ENCODE results near the gene DEFB119. TPM values are rescaled to one million over a fixed set of nuclear protein-coding genes. Genes with fewer than 3 reads are reported as not detected.

Gene DEFB119
- total and polyA plus RNA-seq, 2 donors (not counting 1 experiment from before 2014, with no cell fraction given), result not detected

DNA sequence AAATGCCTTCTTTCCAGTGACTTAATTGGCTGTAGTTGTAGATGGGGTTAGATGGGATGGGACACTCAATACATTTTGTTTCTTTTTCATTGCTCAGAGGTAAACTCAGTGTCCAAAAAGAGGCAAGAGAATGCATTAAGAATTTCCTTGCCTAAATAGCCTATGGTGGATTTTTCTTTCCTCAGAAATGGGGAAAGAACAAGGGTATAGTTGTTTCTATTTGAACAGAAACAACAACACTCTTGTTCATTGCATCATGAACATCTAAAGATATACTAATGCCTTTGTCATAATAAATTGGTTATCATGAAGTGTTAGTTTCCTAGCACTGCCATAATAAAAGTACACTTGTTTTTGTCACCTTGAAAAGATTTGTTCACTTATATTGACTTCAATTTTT lies 35.4 kb upstream of the DEFB119 start:
- H2AFZ ChIP-seq (ENCODE audit: low read length), result no peak overlapping the region
- no peak overlapping the region for H3K4me2 ChIP-seq (ENCODE audit: extremely low read depth, insufficient read depth, low read length)
- H4K20me1 ChIP-seq (ENCODE audit: control insufficient read depth, extremely low read depth, insufficient read depth, low read length), result no peaks in the 10 kb centered on the region
- no peak overlapping the region for H3K9ac ChIP-seq (ENCODE audit: insufficient read depth, low read length)
- no peak overlapping the region for H3K4me3 ChIP-seq (replicated peaks in 1 of 4; ENCODE audit: control extremely low read depth in 1 of 4, insufficient read depth in 1 of 4, low read depth in 3 of 4, low read length in 4 of 4)
- no peaks in the 10 kb centered on the region for H3K79me2 ChIP-seq (ENCODE audit: control insufficient read depth, insufficient read depth, low read length)
- no peaks in the 10 kb centered on the region for H3K36me3 ChIP-seq (ENCODE audit: control insufficient read depth, insufficient read depth, low read length)
- no peak overlapping the region for H3K27ac ChIP-seq (ENCODE audit: insufficient read depth, low read length)
- no peaks in the 10 kb centered on the region for H3K9me3 ChIP-seq (ENCODE audit: control insufficient read depth, insufficient read depth, low read depth, low read length)
- H3K4me1 ChIP-seq (ENCODE audit: control insufficient read depth, extremely low read depth, insufficient read depth, low read length), result no peaks in the 10 kb centered on the region
- DNase-seq (ENCODE audit: low read depth in 2 of 2), result no peak
- no peaks in the 10 kb centered on the region for H3K27me3 ChIP-seq (ENCODE audit: control insufficient read depth, insufficient read depth, low read length)
- TF ChIP-seq, protein P1, sequence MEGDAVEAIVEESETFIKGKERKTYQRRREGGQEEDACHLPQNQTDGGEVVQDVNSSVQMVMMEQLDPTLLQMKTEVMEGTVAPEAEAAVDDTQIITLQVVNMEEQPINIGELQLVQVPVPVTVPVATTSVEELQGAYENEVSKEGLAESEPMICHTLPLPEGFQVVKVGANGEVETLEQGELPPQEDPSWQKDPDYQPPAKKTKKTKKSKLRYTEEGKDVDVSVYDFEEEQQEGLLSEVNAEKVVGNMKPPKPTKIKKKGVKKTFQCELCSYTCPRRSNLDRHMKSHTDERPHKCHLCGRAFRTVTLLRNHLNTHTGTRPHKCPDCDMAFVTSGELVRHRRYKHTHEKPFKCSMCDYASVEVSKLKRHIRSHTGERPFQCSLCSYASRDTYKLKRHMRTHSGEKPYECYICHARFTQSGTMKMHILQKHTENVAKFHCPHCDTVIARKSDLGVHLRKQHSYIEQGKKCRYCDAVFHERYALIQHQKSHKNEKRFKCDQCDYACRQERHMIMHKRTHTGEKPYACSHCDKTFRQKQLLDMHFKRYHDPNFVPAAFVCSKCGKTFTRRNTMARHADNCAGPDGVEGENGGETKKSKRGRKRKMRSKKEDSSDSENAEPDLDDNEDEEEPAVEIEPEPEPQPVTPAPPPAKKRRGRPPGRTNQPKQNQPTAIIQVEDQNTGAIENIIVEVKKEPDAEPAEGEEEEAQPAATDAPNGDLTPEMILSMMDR (conservative IDR thresholded peaks at IDR 0.05 in 1 of 2, IDR thresholded peaks at IDR 0.05 in 1 of 2; ENCODE audit: low read depth in 1 of 2, low read length in 2 of 2), result no peak
- TF ChIP-seq EZH2 (IDR thresholded peaks at IDR 0.05; ENCODE audit: low read length, missing control alignments), result no peak

- no peak for DNase-seq (ENCODE audit: low read depth in 2 of 2)
- Histone ChIP-seq H3K36me3 (ENCODE audit: control insufficient read depth, insufficient read depth, low read length) (no peaks in the 10 kb centered on the region), H2AFZ (ENCODE audit: low read length) (no peak overlapping the region), H3K9ac (ENCODE audit: insufficient read depth, low read length) (no peak overlapping the region), H3K27me3 (ENCODE audit: control insufficient read depth, insufficient read depth, low read length) (no peaks in the 10 kb centered on the region), H3K4me1 (ENCODE audit: control insufficient read depth, extremely low read depth, insufficient read depth, low read length) (no peaks in the 10 kb centered on the region), H3K9me3 (ENCODE audit: control insufficient read depth, insufficient read depth, low read depth, low read length) (no peaks in the 10 kb centered on the region), H3K27ac (ENCODE audit: insufficient read depth, low read length) (no peak overlapping the region), H3K4me2 (ENCODE audit: extremely low read depth, insufficient read depth, low read length) (no peak overlapping the region), H3K79me2 (ENCODE audit: control insufficient read depth, insufficient read depth, low read length) (no peaks in the 10 kb centered on the region), H4K20me1 (ENCODE audit: control insufficient read depth, extremely low read depth, insufficient read depth, low read length) (no peaks in the 10 kb centered on the region), H3K4me3 (replicated peaks in 1 of 4; ENCODE audit: control extremely low read depth in 1 of 4, insufficient read depth in 1 of 4, low read depth in 3 of 4, low read length in 4 of 4) (no peak overlapping the region)
- no peak for TF ChIP-seq EZH2 (IDR thresholded peaks at IDR 0.05; ENCODE audit: low read length, missing control alignments)
- TF ChIP-seq, protein P1 (conservative IDR thresholded peaks at IDR 0.05 in 1 of 2, IDR thresholded peaks at IDR 0.05 in 1 of 2; ENCODE audit: low read depth in 1 of 2, low read length in 2 of 2), result no peak
These were observed 27.9 kb upstream of the DEFB119 start for GRCh38 chr20:31418307-31418706.

DNA sequence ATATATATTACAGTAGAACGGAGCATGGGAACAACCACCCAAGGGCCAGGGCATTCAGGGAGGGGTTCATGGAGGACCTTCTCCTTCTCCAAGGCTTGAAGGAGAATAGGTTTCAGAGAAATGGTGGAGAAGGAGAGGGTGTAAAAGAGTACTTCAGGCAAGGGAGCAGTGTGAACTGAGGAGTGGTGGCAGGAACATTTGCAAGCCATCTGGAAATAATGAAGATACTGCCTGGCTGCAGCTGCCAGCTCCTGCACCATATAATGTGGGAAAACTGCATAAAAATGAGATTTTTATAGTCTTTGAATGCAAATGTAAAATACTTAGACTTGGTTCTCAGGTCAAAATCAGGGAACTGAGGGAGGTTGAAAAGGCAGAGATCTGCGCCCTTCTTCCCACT lies 25.3 kb upstream of the DEFB119 start:
- H2AFZ ChIP-seq (ENCODE audit: low read length), result no peak overlapping the region

More for the DNA sequence above, 25.3 kb upstream of the DEFB119 start:
- H4K20me1 ChIP-seq (ENCODE audit: control insufficient read depth, extremely low read depth, insufficient read depth, low read length), result no peaks in the 10 kb centered on the region
- H3K4me1 ChIP-seq (ENCODE audit: control insufficient read depth, extremely low read depth, insufficient read depth, low read length), result no peaks in the 10 kb centered on the region
- DNase-seq (ENCODE audit: low read depth in 2 of 2), result no peak
- no peaks in the 10 kb centered on the region for H3K9me3 ChIP-seq (ENCODE audit: control insufficient read depth, insufficient read depth, low read depth, low read length)
- TF ChIP-seq EZH2 (IDR thresholded peaks at IDR 0.05; ENCODE audit: low read length, missing control alignments), result no peak
- TF ChIP-seq, protein P1 (conservative IDR thresholded peaks at IDR 0.05 in 1 of 2, IDR thresholded peaks at IDR 0.05 in 1 of 2; ENCODE audit: low read depth in 1 of 2, low read length in 2 of 2), result no peak
- H3K27ac ChIP-seq (ENCODE audit: insufficient read depth, low read length), result no peak overlapping the region
- no peak overlapping the region for H3K9ac ChIP-seq (ENCODE audit: insufficient read depth, low read length)
- H3K27me3 ChIP-seq (ENCODE audit: control insufficient read depth, insufficient read depth, low read length), result no peaks in the 10 kb centered on the region
- H3K4me3 ChIP-seq (replicated peaks in 1 of 4; ENCODE audit: control extremely low read depth in 1 of 4, insufficient read depth in 1 of 4, low read depth in 3 of 4, low read length in 4 of 4), result no peak overlapping the region
- H3K36me3 ChIP-seq (ENCODE audit: control insufficient read depth, insufficient read depth, low read length), result no peaks in the 10 kb centered on the region
- no peaks in the 10 kb centered on the region for H3K79me2 ChIP-seq (ENCODE audit: control insufficient read depth, insufficient read depth, low read length)
- H3K4me2 ChIP-seq (ENCODE audit: extremely low read depth, insufficient read depth, low read length), result no peak overlapping the region

All from fibroblast of lung (primary cell).